Vagina (tissue), 2 donors: ENCODE data around the gene B3GALT4. TPM values are rescaled to one million over a fixed set of nuclear protein-coding genes. Genes with fewer than 3 reads are reported as not detected.
"Not testable (repeated sequence)": the region's sequence is repeated elsewhere in the genome, so short reads cannot be mapped to it uniquely, and the experiment has no call there.

ENCODE experiments used
- DNase-seq, 2 donors: peaks; one replicate each; pipeline ENCODE4 v3.0.0-alpha.2; 2017; ENCODE audit errors: extremely low spot score in 2 of 2
- H3K27ac ChIP-seq: fragments of 200-600 bp; sonication (generic); one replicate; pipeline ENCODE4 v1.5.1; 2019
- H3K27me3 ChIP-seq: fragments of 200-600 bp; sonication (generic); one replicate; pipeline ENCODE4 v1.5.1; 2019
- H3K36me3 ChIP-seq, 2 donors: fragments of 200-600 bp; sonication (generic); one replicate each; pipeline ENCODE4 v1.5.1; 2017 to 2019
- H3K4me1 ChIP-seq: fragments of 200-600 bp; sonication (generic); one replicate; pipeline ENCODE4 v1.5.1; 2019
- H3K4me3 ChIP-seq, 2 donors: fragments of 200-600 bp; sonication (generic); 1 replicate in 1 of 2; 2 replicates in 1 of 2; pipeline ENCODE4 v1.5.1; 2016 to 2019
- H3K9me3 ChIP-seq: fragments of 200-600 bp; sonication (generic); one replicate; pipeline ENCODE4 v1.5.1; 2019
- CTCF ChIP-seq, 3 experiments: fragments of 450-650 bp in 2 of 3; fragments of 200-600 bp in 1 of 3; sonication (generic) in 1 of 3; IDR thresholded peaks; one replicate each; pipeline ENCODE4 v1.5.1; 2017 to 2019; ENCODE audit warnings: antibody characterized with exemption in 3 of 3, mild to moderate bottlenecking in 2 of 3, moderate library complexity in 2 of 3
- POLR2A ChIP-seq, 2 donors: fragments of 450-650 bp; IDR thresholded peaks; one replicate each; pipeline ENCODE4 v1.6.1; 2017; ENCODE audit warnings: antibody characterized with exemption in 2 of 2, mild to moderate bottlenecking in 2 of 2, moderate library complexity in 2 of 2
- POLR2AphosphoS5 ChIP-seq, 2 donors: sonication (generic); formaldehyde crosslinking; IDR thresholded peaks; one replicate each; pipeline ENCODE4 v1.9.0; 2017; ENCODE audit warnings: antibody characterized with exemption in 2 of 2, mild to moderate bottlenecking in 2 of 2, low read depth in 1 of 2; ENCODE audit not compliant: insufficient read depth in 1 of 2
- intact Hi-C: fragments of 100-400 bp; cut with DNase I; formaldehyde crosslinking; loops from one replicate; pipeline ENCODE4 v1.15.1; 2023
- total RNA-seq: library from RNA; depleted of rRNA; stranded (reverse); fragments of >200 nt; gene quantifications from one replicate; pipeline ENCODE4 v1.2.3, GENCODE V29; 2016

Gene B3GALT4
- total RNA-seq, 1 donor from 2014 or later = 14.0 TPM

- Histone ChIP-seq H3K4me1 (peaks cover 23% of the 10 kb centered on the region), H3K27ac (no peak overlapping the region), H3K4me3 (no peak overlapping the region), H3K36me3 (peaks cover 0 to 49% of the 10 kb centered on the region in 2 donors), H3K27me3 (no peaks in the 10 kb centered on the region), H3K9me3 (no peaks in the 10 kb centered on the region)
- TF ChIP-seq POLR2A (IDR thresholded peaks at IDR 0.05) (no peak), CTCF (IDR thresholded peaks at IDR 0.05) (no peak), POLR2AphosphoS5 (IDR thresholded peaks at IDR 0.05; ENCODE audit: insufficient read depth in 1 of 2, low read depth in 1 of 2) (no peak)
- no peak for DNase-seq
- intact Hi-C loops = no loop called here
These were observed 3.6 kb downstream of the B3GALT4 start for GRCh38 chr6:33280539-33280938.

- H3K9me3 ChIP-seq, H3K27ac ChIP-seq, intact Hi-C loops, H3K27me3 ChIP-seq, DNase-seq, H3K4me3 ChIP-seq: not testable (repeated sequence)
- Histone ChIP-seq H3K36me3 (peaks cover 0 to 32% of the 10 kb centered on the region in 2 donors), H3K4me1 (peaks cover 20% of the 10 kb centered on the region)
These were observed 8.3 kb downstream of the B3GALT4 start for GRCh38 chr6:33285214-33285613.

- no peak for DNase-seq
- H3K36me3 ChIP-seq = peaks cover 0 to 40% of the 10 kb centered on the region in 2 donors
- no peaks in the 10 kb centered on the region for H3K27me3 ChIP-seq
- peaks cover 28% of the 10 kb centered on the region for H3K4me1 ChIP-seq
- no peak overlapping the region for H3K27ac ChIP-seq
- intact Hi-C loops = no loop called here
- TF ChIP-seq POLR2AphosphoS5 (IDR thresholded peaks at IDR 0.05; ENCODE audit: insufficient read depth in 1 of 2, low read depth in 1 of 2) = no peak
- TF ChIP-seq POLR2A (IDR thresholded peaks at IDR 0.05) = no peak
- no peak for TF ChIP-seq CTCF (IDR thresholded peaks at IDR 0.05)
- H3K9me3 ChIP-seq = no peaks in the 10 kb centered on the region
- no peak overlapping the region for H3K4me3 ChIP-seq
These were observed 10.3 kb downstream of the B3GALT4 start for GRCh38 chr6:33286946-33287914.

- DNase-seq = no peak
- intact Hi-C loops = no loop called here
- TF ChIP-seq CTCF (IDR thresholded peaks at IDR 0.05) = no peak
- TF ChIP-seq POLR2A (IDR thresholded peaks at IDR 0.05) = no peak
- TF ChIP-seq POLR2AphosphoS5 (IDR thresholded peaks at IDR 0.05; ENCODE audit: insufficient read depth in 1 of 2, low read depth in 1 of 2) = no peak
- H3K4me1 ChIP-seq = peaks cover 28% of the 10 kb centered on the region
- H3K9me3 ChIP-seq = no peaks in the 10 kb centered on the region
- H3K27ac ChIP-seq = peak overlapping the region; percentile 81
- H3K36me3 ChIP-seq = peaks cover 0 to 41% of the 10 kb centered on the region in 2 donors
- no peaks in the 10 kb centered on the region for H3K27me3 ChIP-seq
- peak overlapping the region; percentile 63 to 81 for H3K4me3 ChIP-seq
These were observed 11.4 kb downstream of the B3GALT4 start for GRCh38 chr6:33288141-33288920.

GRCh38 chr6:33288921-33289783, 12.2 kb downstream of the B3GALT4 start, which contains the start of the genes PFDN6 and WDR46:
Gene PFDN6, plus strand, starts transcription at chr6:33289601. Its CDS starts 256 bp downstream, at chr6:33289857.
Gene WDR46, minus strand, starts transcription at chr6:33289239. Its CDS starts 69 bp downstream, at chr6:33289170.
- intact Hi-C loops = no loop called here
- no peaks in the 10 kb centered on the region for H3K27me3 ChIP-seq
- peak within 1 kb of the TSS; percentile 81 for H3K27ac ChIP-seq
- peaks cover 28% of the 10 kb centered on the region for H3K4me1 ChIP-seq
- peak within 1 kb of the TSS; percentile 63 to 81 for H3K4me3 ChIP-seq
- no peak for TF ChIP-seq POLR2A (IDR thresholded peaks at IDR 0.05)
- peak; percentile 74 to 100 for TF ChIP-seq POLR2AphosphoS5 (IDR thresholded peaks at IDR 0.05; ENCODE audit: insufficient read depth in 1 of 2, low read depth in 1 of 2)
- no peak for DNase-seq
- H3K36me3 ChIP-seq = peaks cover 0 to 34% of the 10 kb centered on the region in 2 donors
- H3K9me3 ChIP-seq = no peaks in the 10 kb centered on the region
